ENCODE measurements around the gene ZNF329. TPM values are rescaled to one million over a fixed set of nuclear protein-coding genes. Genes with fewer than 3 reads are reported as not detected.

The ZNF329 gene
- total and polyA plus RNA-seq, 9 of the 15 experiments (the other 6 are each of a cell fraction or from before 2014, with no cell fraction given) = 0.21 to 3.6 (median 2.2) TPM

DNA sequence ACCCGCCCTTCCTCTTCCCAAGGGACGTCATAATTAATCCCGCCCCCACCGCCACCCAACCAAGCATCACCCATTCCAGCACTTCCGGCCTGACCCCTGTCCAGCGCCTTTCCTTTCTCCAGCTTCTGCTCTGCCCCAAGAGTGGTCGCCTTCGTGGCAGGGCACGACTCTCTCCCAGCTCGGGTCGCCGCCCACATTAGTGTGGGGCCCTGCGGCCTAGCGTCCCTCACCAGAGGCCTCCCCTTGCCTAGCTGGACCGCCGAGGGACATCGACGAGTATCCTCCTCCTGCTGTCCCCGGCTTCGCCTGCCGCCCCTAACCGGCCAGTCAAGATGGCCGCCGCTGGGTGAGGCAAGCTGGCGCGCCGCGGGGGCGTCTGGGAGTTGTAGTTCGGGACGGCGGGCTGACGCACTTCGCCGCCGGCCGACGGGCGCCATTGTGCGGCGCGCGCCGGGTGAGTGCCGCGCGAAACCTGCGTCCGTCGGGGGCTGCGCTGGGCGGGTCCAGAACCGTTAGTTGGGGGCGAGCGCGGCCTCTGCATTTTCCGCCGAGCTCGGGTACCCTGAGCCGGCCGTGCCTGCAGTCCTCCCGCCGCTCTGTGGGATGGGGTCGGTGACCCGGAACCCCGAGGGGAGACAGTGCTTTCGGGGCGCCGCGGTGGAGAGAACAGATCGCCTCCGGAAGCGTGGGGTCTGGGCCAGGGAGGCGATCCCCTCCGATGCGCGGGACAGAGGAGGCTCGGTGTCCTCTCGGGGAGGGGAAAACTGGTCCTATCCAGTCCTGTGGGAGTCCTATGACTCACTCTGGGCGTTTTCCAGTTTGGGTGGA, 32.6 kb upstream of the ZNF329 start, which contains the start of gene ZNF274 (continued):
- TF ChIP-seq, protein P1, sequence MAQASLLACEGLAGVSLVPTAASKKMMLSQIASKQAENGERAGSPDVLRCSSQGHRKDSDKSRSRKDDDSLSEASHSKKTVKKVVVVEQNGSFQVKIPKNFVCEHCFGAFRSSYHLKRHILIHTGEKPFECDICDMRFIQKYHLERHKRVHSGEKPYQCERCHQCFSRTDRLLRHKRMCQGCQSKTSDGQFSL (CRISPR knock-in tag; IDR thresholded peaks at IDR 0.05) = no peak
- TF ChIP-seq, protein P1 (tag; IDR thresholded peaks at IDR 0.05) = no peak
- TF ChIP-seq ZNF217 (CRISPR knock-in tag; IDR thresholded peaks at IDR 0.05) = peak; percentile 1; the same call in 1 of the 2 replicates
- TF ChIP-seq NFXL1 (CRISPR knock-in tag; IDR thresholded peaks at IDR 0.05) = no peak
- no peak for TF ChIP-seq ZBTB8A (IDR thresholded peaks at IDR 0.05; ENCODE audit: partially characterized antibody)
- no peak for TF ChIP-seq POU5F1 (IDR thresholded peaks at IDR 0.05; ENCODE audit: borderline replicate concordance, low read depth, low read length, partially characterized antibody)
- TF ChIP-seq JUNB (CRISPR knock-in tag; conservative IDR thresholded peaks at IDR 0.05) = no peak; the same call in 1 of the 2 replicates
- TF ChIP-seq LCOR (CRISPR knock-in tag; IDR thresholded peaks at IDR 0.05) = 0 out of 2 replicates have a peak, but pooled peaks have one; percentile 59
- TF ChIP-seq, protein P2, sequence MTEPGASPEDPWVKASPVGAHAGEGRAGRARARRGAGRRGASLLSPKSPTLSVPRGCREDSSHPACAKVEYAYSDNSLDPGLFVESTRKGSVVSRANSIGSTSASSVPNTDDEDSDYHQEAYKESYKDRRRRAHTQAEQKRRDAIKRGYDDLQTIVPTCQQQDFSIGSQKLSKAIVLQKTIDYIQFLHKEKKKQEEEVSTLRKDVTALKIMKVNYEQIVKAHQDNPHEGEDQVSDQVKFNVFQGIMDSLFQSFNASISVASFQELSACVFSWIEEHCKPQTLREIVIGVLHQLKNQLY (CRISPR knock-in tag; conservative IDR thresholded peaks at IDR 0.05) = no peak; a peak in 1 of 4 replicates
- peak; percentile 78; the same call in 1 of the 2 replicates for TF ChIP-seq ZNF76 (CRISPR knock-in tag; IDR thresholded peaks at IDR 0.05; ENCODE audit: borderline replicate concordance)
- TF ChIP-seq, protein P3, sequence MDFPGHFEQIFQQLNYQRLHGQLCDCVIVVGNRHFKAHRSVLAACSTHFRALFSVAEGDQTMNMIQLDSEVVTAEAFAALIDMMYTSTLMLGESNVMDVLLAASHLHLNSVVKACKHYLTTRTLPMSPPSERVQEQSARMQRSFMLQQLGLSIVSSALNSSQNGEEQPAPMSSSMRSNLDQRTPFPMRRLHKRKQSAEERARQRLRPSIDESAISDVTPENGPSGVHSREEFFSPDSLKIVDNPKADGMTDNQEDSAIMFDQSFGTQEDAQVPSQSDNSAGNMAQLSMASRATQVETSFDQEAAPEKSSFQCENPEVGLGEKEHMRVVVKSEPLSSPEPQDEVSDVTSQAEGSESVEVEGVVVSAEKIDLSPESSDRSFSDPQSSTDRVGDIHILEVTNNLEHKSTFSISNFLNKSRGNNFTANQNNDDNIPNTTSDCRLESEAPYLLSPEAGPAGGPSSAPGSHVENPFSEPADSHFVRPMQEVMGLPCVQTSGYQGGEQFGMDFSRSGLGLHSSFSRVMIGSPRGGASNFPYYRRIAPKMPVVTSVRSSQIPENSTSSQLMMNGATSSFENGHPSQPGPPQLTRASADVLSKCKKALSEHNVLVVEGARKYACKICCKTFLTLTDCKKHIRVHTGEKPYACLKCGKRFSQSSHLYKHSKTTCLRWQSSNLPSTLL (IDR thresholded peaks at IDR 0.05) = no peak
- no peak for TF ChIP-seq KLF1 (tag; IDR thresholded peaks at IDR 0.05)
- TF ChIP-seq, protein P4, sequence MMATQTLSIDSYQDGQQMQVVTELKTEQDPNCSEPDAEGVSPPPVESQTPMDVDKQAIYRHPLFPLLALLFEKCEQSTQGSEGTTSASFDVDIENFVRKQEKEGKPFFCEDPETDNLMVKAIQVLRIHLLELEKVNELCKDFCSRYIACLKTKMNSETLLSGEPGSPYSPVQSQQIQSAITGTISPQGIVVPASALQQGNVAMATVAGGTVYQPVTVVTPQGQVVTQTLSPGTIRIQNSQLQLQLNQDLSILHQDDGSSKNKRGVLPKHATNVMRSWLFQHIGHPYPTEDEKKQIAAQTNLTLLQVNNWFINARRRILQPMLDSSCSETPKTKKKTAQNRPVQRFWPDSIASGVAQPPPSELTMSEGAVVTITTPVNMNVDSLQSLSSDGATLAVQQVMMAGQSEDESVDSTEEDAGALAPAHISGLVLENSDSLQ (IDR thresholded peaks at IDR 0.05) = peak; percentile 60
- TF ChIP-seq FOS (IDR thresholded peaks at IDR 0.05; ENCODE audit: extremely low read depth, insufficient read length) = peak; percentile 24
- TF ChIP-seq ATF1 (CRISPR knock-in tag; IDR thresholded peaks at IDR 0.05) = no peak; the same call in 1 of the 2 replicates
- peak; percentile 96 for TF ChIP-seq ATF1 (tag; IDR thresholded peaks at IDR 0.05)
- no peak for TF ChIP-seq NFYB (IDR thresholded peaks at IDR 0.05; ENCODE audit: extremely low read depth, insufficient read length)
- peak; percentile 87 for TF ChIP-seq JUN (IDR thresholded peaks at IDR 0.05; ENCODE audit: borderline replicate concordance, low read depth, low read length)
- TF ChIP-seq JUN (CRISPR knock-in tag; IDR thresholded peaks at IDR 0.05; ENCODE audit: borderline replicate concordance) = no peak
- TF ChIP-seq ZKSCAN8 (CRISPR knock-in tag; IDR thresholded peaks at IDR 0.05) = no peak
- 0 out of 2 replicates have a peak, but pooled peaks have one; percentile 30 for TF ChIP-seq NFIC (IDR thresholded peaks at IDR 0.05)
- no peak for TF ChIP-seq CCAR2 (IDR thresholded peaks at IDR 0.05; ENCODE audit: low read depth, low read length)
- TF ChIP-seq, protein P5, sequence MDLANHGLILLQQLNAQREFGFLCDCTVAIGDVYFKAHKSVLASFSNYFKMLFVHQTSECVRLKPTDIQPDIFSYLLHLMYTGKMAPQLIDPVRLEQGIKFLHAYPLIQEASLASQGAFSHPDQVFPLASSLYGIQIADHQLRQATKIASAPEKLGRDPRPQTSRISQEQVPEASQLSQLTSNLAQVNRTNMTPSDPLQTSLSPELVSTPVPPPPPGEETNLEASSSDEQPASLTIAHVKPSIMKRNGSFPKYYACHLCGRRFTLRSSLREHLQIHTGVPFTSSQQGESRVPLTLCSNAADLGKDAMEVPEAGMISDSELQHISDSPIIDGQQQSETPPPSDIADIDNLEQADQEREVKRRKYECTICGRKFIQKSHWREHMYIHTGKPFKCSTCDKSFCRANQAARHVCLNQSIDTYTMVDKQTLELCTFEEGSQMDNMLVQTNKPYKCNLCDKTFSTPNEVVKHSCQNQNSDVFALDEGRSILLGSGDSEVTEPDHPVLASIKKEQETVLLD (IDR thresholded peaks at IDR 0.05) = no peak

Measured in K562 (cell line).